GM19438 (cell line): ENCODE data around the gene SETBP1.

Experiments
- ATAC-seq: cut with Tn5 transposase; IDR thresholded peaks from one replicate; pipeline ENCODE4 v1.9.1; 2021; ENCODE audit warnings: low read depth; ENCODE audit not compliant: unreplicated experiment

Gene SETBP1

DNA sequence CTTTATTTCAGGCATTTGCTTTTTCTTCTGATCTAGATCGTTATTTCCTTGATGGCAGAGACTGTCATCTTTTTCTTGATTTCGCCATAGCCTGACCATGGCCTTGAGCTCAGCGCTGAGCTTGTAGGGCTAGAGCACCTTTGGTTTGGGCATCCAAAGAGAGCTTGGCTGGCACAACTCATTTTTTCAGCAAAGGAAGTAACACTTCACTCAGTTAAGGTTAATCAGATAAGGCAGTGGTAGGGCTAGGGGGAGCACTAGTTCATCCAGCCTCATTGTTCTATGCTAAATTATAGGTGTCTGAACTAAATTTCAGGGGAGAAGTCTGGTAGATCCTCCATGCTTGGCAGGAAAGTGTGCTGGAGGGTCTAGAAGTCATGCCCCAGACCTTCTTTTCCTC, 125.0 kb downstream of the SETBP1 start:
- ATAC-seq: no peak

DNA sequence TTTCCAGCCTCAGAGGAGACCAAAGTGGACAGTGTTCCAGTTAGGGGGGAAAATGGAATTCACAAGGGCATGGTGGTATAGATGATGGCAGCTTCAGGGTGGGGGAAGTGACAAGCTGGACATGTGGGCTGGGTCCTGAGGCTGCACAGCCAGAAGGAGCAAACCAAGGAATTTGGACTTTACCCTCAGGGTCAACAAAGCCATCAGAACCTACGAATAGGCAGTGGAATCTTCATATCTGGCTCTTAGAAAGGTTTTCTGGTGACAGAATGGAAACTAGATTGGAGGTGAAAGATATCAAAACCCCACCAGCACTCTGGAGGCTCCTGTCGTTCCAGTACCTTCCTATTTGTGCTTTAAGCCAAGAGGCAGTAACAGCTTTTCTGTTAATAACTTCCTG, 127.1 kb downstream of the SETBP1 start:
- ATAC-seq: no peak

DNA sequence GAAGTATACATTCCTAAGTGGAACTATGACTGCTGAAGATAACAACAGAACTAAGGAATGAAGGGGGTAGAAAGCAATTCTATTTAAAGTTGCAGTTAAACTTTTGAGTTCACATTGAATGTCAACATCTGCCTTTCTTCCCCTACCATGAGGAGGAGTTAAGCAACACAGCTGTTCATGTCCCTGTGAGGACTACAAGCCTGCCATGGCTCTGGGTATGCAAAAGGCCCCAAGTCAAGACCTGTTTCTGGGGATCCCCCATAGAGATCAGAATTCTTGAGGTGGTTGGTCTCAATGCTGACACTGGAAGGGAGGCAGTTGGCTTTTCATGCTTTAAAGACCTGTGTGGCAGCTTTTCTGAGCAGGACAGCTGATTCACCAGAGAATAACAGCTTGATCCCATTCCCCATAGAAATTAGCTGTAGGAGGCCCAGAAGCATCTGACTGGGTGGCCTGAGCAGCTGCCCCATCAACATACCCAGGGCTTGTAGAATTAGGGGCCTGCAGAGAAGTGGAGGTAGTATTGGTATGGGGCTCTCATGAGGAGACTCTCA, 131.0 kb downstream of the SETBP1 start:
- ATAC-seq: no peak

DNA sequence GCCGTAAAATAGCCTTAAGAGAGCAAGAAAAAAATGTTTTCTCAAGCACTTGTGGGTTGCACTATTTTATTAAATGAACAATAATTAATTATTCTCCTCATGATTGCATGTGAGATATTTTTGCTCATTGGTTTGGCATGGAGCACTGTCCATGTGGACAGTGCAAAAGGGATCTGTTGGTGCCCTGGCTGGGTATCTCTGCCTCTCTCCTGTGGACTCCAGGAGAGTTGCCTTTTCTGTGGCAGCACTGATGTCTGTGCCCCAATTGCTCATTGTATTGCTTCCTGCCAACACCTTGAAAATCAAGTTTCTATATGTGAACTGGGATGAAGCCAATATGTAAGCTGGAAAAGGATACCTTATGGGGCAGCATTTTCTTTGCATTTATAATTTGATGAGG, 131.7 kb downstream of the SETBP1 start:
- no peak for ATAC-seq

DNA sequence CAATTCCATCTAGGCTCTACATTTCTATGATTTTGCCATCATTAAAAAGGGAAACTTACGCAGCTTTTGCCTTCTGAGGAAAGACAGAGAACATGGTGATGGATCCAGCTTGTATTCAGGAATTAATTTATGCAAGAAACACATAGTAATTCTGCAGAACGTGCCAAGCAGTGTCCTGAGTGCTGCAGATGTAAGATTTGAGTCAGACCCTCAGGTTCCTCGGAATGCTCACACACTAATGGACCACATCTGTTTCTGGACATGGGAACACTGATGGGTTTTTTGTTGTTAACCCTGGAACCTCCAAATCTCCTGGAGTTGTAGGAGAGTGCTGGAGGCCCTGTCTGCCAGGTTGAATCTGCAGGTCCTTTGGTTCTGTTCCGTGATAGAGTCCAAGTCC, 132.9 kb downstream of the SETBP1 start:
- no peak for ATAC-seq

DNA sequence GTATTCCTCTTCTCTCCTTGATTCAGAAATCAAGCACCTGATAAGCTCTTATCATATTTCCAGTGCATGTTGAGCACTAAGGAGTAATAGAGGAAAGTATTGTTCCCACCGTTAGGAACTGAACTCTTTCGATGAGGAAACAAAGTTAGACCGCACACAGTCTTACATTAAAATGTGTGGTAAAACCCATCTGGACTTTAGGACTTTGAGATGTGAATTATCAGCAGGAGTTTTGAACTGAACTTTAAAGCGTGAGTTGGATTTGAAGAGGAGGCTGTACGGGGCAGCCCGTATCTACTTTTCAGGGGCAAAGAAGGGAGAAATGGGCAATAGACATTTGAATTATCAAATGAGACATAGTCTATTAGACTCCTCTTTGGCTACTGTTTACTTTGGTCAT, 134.4 kb downstream of the SETBP1 start:
- ATAC-seq: no peak

DNA sequence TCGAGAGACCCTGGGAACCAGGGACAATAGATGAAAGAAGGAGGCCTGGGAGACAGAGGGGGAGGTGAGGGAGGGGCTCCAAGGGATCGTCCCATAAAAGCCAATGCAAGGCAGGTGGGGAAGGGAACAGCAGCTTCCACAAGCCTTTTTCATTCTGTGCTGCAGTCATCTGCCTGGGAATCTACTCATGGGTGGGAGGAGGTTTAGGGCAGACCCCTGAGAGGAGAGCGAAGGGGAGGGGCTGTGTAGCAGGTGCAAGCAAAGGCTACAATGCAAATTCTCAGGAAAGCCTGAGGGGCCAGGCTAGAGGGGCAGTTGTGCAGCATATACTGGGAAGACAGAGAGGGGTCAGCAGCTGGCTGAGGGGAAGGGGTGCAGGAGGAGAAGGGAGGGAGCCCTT, 135.4 kb downstream of the SETBP1 start:
- no peak for ATAC-seq

DNA sequence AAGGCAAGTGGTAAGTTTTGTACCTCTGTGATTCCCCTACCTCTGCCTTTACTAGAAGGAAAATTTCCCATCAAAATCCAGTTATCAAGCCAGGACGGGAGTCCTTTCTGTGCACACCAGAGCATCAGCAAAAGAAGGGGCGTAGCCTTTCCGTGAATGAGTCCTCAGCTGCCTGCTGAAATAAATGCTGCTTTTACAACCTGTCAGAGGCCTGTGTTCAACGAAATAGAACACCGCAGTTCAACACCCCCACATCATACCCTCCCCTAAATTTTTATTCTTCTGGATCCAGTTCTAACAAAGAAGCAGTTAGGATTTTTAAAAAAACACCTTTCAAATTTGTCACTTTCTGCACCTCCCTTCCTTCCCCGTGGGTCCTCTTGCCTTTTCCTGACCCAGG, 135.8 kb downstream of the SETBP1 start:
- no peak for ATAC-seq

DNA sequence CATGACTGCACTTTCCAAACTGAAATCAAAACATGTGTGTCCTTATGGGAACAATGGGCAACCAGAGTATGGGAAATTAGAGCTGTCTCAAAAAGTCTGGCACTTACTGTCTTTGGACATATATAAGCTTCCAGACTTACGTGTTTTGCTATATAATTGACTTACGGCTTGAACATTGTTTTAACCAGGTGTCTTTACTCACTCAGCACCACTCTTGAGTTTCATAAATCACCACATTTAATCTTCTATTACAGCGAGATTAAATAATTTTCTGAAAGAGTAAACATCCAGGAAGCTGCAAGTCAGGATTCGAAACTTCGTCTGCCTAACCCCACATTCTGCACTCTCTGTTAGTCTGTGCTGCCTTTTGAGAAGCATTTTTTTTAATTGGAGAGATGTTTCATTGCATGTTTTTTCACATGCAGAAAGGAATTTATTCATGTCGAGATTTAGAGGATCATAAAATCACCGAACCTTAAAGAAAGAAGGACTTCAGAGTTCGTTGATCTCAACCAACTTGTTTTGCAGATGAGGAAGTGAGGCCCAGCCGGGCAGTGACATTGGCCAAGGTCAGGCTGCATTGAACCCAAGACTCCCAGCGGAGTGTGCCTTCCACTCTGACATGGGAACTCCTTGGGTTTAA, 137.3 kb downstream of the SETBP1 start:
- no peak for ATAC-seq

DNA sequence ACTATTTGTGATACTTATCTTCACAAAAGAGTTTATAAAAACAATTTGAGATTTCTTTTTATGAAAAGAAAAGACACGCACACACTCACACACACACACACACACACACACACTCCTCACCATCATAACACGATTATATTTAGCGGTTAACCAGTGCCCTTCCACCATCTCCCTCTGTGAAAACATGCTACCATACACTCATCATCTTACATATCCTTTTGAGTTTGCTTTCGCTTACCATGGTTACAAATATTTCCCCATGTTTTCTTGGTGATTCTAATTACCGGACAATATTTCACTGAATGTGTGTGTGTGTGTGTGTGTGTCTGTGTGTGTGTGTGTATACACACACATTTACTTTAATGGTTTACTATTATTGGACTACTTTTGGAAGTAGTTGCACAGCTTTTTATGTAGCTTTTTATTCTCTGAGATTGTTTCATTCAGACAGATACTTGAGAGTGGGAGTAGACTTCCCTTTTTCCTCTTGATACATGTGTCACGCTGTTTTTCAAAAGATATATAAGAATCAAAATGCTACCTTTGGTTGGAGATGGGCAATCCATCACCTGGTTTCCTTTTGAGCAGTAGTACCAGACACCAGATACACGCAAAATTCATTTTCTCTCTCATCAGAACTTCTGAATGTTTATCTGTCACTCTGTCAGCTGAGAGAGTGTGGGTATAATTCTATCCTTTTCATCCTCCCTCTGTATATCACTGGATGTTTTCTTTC, 138.1 kb downstream of the SETBP1 start:
- no peak for ATAC-seq

DNA sequence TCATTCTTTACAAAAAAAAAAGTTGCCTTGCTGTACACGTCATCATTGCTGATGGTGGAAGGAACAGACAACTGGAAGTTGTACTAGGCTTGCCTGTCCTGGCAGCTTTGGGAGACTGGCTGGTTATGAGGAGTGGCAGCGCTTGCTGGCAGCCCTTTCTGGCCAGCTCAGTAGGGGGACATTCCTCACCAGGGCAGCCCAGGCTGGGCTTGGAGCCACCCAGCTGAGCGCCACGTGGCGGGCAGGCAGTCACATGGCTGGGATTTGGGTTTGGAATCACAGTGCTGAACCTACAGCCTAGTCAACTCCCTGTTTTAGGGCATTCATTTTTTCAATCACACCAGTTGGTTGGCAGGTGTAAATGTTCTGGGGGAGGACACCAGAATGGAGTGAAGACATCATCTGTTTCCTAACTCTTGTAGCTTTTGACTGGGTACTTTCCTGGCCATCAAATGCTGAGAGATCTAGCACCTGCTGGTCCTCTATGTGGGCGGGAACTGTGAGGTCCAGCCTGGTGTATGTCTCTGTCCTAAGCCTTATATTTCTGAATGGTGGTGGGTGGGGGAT, 139.3 kb downstream of the SETBP1 start:
- ATAC-seq: no peak

DNA sequence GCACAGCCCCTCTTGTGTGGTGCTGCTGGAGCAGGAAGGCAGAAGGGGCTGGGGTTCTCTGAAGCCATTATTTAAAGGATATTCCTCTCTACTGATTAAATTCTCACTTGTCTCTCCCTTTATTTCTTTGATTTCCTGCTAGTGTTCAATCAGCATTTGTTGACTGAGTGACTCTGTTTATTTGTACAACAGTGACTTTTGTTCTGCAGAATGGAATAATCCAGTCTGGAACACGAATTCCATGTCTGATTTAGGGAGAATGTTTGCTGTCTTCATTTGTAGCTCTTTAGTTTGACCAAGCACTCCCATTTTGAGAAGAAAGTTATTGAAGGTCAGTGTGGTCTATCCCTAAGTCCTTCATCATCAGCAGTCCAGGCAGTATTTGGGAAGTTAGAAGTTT, 141.2 kb downstream of the SETBP1 start:
- ATAC-seq: no peak

DNA sequence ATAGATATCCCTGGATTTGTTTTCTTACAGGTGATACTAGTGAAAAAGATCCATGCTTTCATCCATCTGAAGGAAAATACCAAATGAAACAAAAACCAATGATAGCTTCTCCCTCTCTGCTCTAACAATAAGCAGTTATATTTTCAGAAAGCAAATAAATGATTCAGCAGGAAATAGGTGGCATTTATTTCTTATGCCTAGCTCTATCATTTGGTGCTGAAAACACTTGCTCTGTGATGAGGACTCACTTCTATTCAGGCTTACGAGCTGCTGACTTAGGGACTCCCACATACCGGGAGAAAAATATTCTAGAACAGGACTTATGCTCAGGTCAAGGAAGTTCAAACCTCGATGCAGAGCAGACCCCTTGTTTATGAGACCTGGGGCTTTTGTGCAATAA, 142.6 kb downstream of the SETBP1 start:
- ATAC-seq: no peak

DNA sequence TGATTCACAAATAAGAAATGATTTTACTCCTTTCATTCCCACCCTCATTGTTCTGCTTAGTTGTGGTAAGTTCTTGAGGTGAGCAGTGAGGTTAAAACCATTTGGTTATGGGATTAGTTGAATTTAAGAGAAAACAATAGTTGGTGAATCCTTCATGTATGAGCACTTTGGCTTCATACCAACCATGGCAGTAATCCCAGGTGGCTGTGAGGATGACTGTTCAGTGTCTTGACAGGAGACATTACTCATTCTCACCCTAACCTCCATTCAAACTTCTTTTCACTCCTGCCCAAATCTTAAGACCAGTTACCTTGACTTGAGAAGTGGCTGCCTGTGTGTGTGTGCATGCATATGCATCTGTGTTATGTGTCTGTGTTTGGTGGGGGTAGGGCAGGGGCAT, 143.1 kb downstream of the SETBP1 start:
- ATAC-seq: no peak

DNA sequence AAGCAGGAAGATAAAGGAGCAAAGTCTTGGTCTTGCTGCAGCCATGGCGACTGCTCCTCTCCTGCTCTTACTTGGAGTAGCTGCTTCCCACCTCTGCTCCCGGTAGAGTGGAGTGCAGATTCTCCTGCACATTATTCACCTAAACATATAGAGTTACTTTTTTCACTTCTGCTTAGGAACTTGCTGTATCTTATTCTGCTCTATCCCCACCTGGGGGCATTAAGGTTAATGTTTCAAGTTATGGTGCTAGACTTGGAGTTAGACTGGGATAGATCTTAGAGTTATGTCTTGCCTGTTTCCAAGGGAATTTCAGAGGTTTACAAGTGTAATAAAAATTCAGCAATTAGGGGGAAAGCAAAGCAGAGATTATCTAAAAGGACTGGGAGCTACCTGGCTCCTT, 144.2 kb downstream of the SETBP1 start:
- ATAC-seq: no peak

DNA sequence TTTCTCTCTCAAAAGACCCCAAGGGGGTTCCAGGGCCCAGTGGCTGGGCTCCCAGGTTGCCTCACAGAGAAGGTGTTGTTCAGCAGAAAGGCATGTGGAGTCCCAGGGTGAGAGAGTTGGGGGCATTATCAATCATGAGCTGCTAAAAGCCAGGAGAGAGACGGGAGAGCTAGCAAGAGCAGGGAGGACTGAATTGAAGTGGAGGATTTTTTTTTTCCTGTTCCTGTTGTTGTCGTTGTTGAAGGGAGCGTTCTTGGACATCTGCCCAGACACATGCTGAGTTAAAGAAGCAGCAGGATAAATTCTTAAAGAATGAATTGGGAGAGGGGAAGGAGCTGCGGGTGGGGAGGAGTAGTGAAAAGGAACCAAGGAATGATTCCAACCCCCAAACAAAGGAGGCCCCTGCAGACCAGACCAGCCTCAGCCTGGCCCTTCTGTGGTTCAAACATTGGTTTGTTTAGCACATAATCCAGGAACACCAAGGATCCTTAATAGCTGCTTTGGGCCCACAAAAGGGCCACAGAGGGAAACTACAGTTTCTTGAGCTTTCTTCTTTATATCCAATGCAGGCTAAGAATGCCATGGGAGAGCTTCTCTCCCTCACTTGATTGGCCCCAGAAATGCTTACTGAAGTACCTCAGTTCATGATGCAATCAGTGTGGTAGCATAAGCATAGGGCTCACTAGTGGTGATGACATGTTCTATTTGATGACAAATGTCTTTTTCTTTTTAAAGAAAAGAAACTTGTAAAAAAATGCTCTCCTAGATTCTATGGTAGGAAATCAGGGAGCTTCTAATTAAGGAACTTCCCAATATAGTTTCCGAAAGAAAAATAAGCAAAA, 146.0 kb downstream of the SETBP1 start:
- ATAC-seq: no peak

DNA sequence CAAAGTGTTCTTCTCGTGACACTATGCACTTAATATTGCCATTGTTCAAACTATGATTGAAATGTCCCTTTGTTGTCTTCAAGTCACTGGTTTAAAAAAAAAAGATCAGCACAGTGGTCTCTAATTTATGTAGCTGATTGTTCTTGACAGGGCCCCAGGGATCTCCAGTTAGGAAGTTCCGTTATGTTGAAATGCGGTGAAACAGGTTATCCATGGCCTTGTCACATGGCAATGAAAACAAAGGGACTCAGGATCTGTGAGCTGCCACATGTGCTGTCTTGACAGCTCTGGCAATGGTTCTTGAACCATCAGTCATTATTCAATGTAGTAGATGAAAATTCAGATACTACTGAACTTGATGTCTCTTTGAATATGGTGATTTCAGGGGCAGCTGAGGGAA, 147.4 kb downstream of the SETBP1 start:
- ATAC-seq: no peak

DNA sequence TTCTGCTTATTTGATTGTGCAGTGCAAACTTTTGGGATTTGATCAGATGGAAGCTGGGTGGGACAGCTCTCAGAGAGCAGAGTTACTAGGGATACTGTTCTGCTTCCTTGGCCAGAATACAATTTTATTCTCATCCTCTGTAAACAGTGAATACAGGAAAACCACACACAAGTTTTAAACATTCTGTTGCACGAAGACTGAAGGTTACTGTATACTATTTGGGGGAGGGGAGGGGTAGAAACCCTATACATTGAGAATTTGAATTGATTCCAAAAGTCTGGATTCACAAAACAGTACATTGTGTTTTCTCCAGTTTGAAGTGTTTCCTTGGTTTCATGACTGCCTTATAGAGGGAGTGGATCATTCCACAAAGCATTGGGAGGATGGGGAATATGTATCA, 149.9 kb downstream of the SETBP1 start:
- ATAC-seq: no peak

DNA sequence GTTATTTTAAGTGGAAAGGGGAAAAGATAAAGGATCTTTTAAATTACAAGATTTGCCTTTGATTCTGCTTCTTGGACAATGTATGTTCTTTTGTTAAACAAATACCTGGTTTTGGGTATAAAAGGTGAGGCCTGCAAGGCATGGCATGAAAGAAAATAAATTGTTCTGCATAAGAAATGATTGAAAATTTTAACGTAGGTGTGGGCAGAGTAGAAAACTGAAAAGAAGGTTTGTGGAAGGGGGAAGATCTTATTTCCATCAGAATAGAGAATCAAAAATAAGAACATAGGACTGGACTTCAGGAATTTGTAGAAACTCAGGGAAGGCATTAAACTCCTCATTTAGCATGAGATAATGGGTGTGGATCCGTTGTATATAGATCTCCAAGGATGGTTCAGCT, 153.1 kb downstream of the SETBP1 start:
- no peak for ATAC-seq

DNA sequence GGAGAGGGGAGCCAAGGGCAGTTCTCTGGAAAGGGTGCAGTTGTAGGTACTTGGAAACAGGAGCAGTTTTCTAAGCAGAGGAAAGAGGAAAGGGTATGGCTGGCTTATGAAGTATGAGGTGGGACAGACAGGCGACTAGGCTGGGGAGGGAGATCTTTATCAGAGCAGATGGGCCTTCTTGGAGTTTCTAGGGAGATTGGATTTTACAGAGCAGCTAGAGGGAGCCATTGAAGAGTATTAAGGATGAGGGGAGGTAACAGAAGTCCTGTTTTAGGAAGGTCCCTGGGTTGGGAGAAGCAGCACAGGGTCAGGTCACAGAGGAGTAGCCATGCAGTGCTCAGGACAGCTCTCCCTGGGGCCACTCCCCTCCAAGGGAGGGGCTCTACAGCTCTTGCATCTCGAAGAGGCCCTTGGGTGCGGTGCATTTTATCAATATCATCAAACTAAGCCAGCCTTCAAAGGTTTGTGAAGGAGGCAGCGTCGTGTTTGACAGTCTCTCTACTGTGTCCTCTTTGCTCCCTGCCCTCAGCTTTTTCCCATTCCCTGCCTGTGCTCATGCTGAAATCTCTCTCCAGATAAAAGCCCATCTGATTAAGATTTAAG, 154.3 kb downstream of the SETBP1 start:
- ATAC-seq: no peak

DNA sequence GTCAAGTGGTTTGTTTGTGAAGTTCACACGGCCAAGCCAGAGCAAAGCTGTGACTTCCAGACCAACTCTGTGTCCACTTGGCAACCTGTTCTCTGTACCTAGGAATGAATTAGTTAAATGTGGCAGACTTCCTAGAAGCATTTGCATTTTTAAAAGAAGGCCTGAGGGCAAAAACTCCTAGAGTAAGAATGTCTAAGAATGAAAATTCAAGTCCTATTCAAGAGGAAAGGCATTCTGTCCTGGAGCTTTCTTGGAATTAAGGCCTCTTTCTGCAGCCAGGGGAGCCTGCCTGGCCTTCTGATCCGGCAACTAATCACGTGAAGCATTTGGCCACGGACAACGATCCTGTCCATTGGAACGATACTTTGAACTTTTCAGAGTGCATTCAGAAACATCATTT, 155.0 kb downstream of the SETBP1 start:
- ATAC-seq: no peak
